SK-N-SH treated with all-trans-retinoic acid at 6 μM for 48 hours (cell line): ENCODE results near the gene SEMA6D.

ENCODE experiments used
- CREB5 ChIP-seq: fragments of 250-450 bp; sonication (Bioruptor Pico); IDR thresholded peaks from 2 replicates; pipeline ENCODE4 v1.5.1; 2020; ENCODE audit warnings: low read depth, mild to moderate bottlenecking, moderate library complexity
- ESRRG ChIP-seq: fragments of 250-450 bp; sonication (Bioruptor Pico); IDR thresholded peaks from 2 replicates; pipeline ENCODE4 v1.6.1; 2021; ENCODE audit warnings: mild to moderate bottlenecking
- OSR1 ChIP-seq: fragments of 250-450 bp; sonication (Bioruptor Pico); IDR thresholded peaks from 2 replicates; pipeline ENCODE4 v1.8.0; 2022; ENCODE audit warnings: moderate library complexity, mild to moderate bottlenecking, inconsistent platforms
- PPARA ChIP-seq: fragments of 250-450 bp; sonication (Bioruptor Pico); IDR thresholded peaks from 2 replicates; pipeline ENCODE4 v1.5.0; 2020; ENCODE audit warnings: mild to moderate bottlenecking, borderline replicate concordance
- RARB ChIP-seq: fragments of 250-450 bp; sonication (Bioruptor Pico); IDR thresholded peaks from 2 replicates; pipeline ENCODE4 v1.8.0; 2021; ENCODE audit warnings: mild to moderate bottlenecking, moderate library complexity
- TOX ChIP-seq: fragments of 250-450 bp; sonication (Bioruptor Pico); IDR thresholded peaks from 2 replicates; pipeline ENCODE4 v1.8.0; 2021; ENCODE audit warnings: mild to moderate bottlenecking, moderate library complexity, borderline replicate concordance
- ZC3H10 ChIP-seq: fragments of 250-450 bp; sonication (Bioruptor Pico); IDR thresholded peaks from 2 replicates; pipeline ENCODE4 v1.5.1; 2021; ENCODE audit warnings: mild to moderate bottlenecking, moderate library complexity

DNA sequence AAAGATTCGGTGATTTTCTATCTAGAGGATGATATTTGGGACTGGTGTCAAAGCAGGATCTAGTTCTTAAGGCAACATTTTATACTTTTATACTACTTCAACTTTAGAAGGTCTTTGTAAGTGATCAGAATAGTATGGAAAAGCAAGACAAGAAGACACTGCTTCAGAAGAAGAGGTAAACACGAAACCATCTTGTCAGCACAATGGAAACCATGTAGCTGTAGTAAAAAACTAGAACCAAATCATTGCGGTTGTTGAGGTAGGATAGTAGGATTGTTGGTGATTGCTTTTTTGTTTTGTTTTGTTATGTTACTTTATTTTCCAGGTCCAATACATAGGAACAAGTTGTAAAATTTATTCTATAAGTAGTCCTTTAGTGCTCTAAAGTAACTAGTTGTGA lies 40.0 kb downstream of the SEMA6D start:
- no peak for TF ChIP-seq ZC3H10
- TF ChIP-seq PPARA (CRISPR knock-in tag) = no peak
- TF ChIP-seq ESRRG (CRISPR knock-in tag) = no peak
- TF ChIP-seq TOX = no peak
- no peak for TF ChIP-seq CREB5 (CRISPR knock-in tag)
- no peak for TF ChIP-seq RARB
- TF ChIP-seq OSR1 (CRISPR knock-in tag) = no peak
